NCI-H524 treated with DMSO at 0.1 percent for 48 hours (cell line): ENCODE data around the gene TCTA.

ENCODE experiments used
- DNase-seq: peaks from one replicate; lab custom pipeline; 2025; lab: John Stamatoyannopoulos, UW

The TCTA gene

GRCh38 chr3:49410846-49411534, 1.2 kb upstream of the TCTA start:
- no peak for DNase-seq

DNA sequence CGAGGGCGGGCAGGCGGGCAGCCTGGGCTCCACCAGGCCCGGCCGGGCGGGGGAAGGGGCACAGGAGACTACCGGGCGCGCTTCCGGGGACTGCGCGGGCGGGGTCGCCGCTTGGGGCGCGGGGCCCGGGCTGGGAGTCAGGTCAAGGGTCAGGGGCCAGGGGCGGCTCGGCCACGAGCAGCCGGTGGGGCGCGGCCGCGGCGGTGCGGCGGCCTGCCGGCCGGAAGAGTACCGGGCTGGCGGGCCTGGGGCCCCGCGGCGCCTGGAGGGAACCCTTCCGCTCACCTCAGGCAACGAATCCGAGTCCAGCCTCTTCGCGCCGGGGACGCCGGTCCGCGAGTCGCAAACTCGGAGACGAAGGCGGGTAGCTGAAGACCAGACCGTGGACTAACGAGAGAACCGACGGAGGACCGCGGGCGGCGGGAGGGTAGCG, 672 bp upstream of the TCTA start:
- DNase-seq = no peak

GRCh38 chr3:49412632-49413337, 562 bp downstream of the TCTA start:
- no peak for DNase-seq

- no peak for DNase-seq
Measured at GRCh38 chr3:49413338-49413734, 1.1 kb downstream of the TCTA start.

GRCh38 chr3:49414753-49415152, 2.5 kb downstream of the TCTA start:
- DNase-seq = no peak

- DNase-seq = no peak
Measured at GRCh38 chr3:49415931-49416601, 3.8 kb downstream of the TCTA start.

DNA sequence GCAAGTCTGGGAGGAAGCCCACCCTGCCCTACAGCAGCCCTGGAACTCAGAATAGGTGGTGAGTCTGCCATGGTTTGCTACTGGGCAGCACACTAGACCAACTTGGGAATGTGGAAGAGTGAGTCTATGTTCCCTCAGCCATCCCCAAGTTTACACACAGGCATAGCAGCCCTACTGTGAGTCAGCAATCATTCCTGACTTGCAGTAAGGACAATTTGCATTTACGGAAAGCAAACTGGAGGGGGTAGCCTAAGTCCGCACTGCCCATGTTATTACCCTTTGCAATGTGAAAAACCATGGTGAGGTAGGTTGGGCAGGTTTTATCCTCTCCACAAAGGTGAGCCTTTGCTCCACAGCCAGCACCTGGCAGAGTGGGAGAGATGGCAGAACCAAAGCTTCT, 4.6 kb downstream of the TCTA start:
- DNase-seq = no peak

GRCh38 chr3:49417516-49418120, 5.4 kb downstream of the TCTA start:
- DNase-seq = no peak

DNA sequence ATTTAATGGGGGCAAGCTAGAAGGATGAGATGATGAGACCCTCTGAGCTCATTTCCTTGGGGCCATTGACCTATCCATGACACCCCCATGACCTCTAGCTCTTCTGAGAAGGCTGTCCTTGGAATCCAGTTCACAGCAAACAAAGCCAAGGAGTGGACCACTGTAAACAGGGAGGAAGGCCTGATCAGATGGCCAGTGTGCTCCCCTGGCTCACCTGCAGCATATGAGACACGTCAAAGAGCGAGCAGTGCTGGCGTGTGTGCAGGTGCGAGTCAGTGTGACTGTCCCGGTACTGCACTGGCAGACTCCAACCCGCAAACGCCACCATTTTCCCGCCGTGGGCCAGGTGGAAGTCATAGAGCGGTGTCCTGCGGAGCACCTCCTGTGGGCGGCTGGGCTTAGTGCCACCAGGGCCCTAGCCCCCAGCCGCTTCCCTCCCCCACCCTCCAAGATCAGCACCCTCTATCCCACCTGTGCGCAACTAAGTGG, 9.7 kb downstream of the TCTA start:
- no peak for DNase-seq

DNA sequence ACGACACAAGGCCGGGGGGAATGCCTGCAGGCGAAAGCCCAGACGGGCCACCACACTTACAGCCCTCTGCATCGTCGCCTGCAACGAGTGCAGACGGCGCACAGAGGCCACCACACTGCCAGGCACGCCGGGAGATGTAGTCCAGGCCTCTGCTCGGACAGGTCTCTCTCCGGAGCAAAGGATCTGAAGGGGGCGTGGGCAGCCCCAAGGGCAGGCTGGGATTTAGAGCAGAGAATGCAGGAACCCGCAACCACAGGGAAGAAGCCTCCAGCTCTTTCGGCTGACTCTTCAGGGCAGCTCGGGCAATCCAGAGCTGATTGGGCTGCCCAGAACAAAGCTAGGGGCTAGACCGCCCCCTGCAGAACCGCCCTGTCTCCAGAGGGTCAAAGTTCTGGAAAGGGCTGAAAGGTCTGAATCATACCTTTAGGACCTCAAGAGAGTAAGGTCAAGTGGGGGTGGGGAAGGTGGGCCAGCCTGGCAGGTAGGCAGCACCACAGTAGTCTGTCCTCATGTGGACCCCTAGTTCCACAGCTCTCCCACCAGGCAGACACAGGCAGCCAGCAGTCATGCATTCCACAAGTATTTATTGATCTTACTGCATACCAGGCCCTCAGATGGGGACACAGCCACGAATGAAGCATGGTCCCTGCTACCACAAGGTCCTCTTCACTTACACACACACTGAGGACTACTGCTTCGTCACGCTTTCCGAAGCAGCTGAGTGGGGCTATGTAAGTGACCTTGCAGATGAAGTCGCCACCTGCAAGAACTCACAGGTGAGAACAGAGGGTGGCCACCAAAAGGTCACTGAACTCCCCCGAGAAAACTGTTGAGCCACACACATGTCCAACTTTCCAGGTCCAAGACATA, 10.4 kb downstream of the TCTA start, which contains the start of gene AMT:
TSS of gene AMT (minus strand) at position 95 of the 870 bp plus-strand sequence. CDS start at position 72, 23 bp downstream.
- no peak for DNase-seq

- DNase-seq = no peak
Measured at GRCh38 chr3:49424816-49425215, 12.6 kb downstream of the TCTA start.

DNA sequence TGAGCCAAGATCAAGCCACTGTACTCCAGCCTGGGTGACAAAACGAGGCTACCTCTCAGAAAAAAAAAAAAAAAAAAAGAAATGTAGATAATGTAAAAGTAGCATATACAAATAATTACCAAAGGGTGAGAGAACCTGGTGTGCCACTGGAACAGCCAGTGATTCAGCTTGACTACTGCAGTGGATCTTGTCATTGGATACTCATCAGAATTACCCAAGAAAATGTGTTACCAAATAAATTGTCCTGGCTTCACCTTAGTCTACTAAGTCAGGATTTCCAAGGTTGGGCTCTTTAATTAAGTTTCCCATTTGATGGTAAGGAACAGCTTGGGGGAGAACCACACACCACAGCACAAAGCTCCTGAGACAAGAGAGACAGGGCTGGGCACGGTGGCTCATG, 15.4 kb downstream of the TCTA start:
- no peak for DNase-seq

DNA sequence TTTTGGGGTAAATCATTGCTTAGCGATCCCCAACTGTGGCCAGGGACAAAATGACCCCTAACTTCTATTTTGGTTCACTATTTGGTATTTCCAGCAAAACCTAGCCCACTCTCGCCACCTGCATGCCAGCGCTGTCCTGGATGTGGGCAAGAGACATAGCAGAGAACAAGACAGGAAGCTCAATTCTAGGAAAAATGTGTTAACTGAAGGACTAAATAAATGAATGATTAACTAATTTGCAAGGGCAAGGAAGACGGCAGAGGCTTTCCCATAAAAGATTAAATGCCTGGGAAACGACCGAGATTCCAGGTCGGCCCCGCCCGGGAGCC, 16.5 kb downstream of the TCTA start:
- DNase-seq = no peak

DNA sequence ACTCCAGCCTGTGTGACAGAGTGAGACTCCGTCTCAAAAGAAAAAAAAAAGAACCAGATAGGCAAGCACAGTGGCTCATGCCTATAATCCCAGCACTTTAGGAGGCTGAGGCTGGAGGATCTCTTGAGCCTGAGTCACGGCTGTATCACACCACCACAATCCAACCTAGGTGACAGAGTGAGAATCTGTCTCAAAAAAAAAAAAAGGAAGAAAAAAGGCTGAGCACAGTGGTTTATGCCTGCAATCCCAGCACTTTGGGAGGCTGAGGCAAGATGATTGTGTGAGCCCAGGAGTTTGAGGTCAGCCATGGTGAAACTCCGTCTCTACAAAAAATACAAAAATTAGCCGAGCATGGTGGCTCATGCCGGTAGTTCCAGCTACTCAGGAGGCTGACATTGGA, 22.5 kb downstream of the TCTA start:
- DNase-seq = no peak

DNA sequence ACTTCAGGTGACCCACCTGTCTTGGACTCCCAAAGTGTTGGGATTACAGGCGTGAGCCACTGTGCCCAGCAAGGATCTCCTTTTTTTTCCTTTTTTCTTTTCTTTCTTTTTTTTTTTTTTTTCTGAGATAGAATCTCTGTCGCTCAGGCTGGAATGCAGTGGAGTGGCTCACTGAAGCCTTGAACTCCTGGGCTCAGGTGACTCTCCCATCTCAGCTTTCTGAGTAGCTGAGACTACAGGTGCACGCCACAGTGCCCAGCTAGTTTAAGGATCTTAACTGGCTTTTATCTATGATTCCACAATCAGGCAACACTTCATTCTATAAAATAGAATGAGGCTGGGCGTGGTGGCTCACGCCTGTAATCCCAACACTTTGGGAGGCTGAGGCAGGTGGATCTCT, 33.2 kb downstream of the TCTA start:
- no peak for DNase-seq

DNA sequence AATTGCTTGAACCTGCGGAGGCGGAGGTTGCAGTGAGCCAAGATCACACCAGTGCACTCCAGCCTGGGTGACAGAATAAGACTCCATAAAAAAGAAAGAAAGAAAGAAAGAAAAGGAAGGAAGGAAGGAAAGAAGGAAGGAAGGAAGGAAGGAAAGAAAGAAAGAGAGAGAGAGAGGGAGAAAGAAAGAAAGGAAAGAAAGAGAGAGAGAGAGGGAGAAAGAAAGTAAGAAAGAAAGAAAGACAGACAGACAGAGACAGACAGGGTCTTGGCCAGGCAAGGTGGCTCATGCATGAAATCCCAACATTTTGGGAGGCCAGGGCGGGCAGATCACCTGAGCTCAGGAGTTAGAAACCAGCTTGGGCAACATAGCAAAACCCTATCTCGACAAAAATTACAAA, 41.4 kb downstream of the TCTA start:
- DNase-seq = no peak

DNA sequence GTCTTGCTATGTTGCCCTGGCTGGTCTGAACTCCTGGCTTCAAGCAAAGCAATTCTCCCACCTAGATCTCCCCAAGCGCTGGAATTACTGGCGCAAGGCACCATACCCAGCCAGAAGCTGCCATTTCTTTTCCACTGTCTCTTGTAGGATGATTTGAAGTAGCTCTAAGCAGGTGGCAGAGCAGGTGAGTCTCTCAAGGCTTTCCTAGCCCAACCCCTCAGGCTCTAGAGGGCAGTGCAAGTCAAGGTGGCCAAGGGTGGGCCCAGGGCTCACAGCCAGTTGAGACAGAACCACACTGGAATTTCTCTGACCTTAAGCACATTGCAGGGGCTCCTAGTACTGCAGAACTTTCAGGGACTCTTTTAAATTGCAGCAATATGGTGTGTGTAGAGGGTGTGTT, 42.2 kb downstream of the TCTA start:
- DNase-seq = no peak

- DNase-seq = no peak
Measured at GRCh38 chr3:49454898-49455681, 42.9 kb downstream of the TCTA start.

DNA sequence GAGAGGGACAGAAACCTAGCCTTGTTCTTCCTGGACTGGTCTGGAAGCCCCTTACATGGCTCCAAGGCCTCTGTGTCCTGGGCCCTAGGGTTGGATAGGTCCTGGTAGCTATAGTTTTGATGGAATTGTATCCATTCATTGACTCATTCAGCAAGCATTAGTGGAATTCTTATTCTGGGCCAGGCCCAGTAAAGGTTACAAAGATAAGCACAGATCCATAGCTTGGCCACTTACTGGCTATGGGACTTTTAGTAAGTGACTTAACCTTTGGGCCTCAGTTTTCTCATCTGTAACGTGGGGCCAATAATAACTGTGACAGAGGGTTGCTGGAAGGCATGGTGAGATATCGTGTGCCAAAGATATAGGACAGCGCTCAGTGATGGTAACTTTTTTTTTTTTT, 44.2 kb downstream of the TCTA start:
- no peak for DNase-seq

GRCh38 chr3:49460188-49460890, 48.1 kb downstream of the TCTA start:
- no peak for DNase-seq
